Activated T-helper 1 cell treated with anti-CD3 and anti-CD28 coated beads, Interleukin-2, amount 50 U/mL, for 16 hours (primary cell): ENCODE results near the gene ENTPD1.
"Not testable (repeated sequence)": the region's sequence is repeated elsewhere in the genome, so short reads cannot be mapped to it uniquely, and the experiment has no call there.

Experiments
- DNase-seq, 2 donors: peaks; one replicate each; pipeline ENCODE4 v3.0.0-alpha.2; 2020; ENCODE audit warnings: low read depth in 1 of 2, low spot score in 1 of 2

ENTPD1 gene

GRCh38 chr10:95756041-95756761 is at the start of gene ENTPD1:
Gene ENTPD1, plus strand, starts transcription at chr10:95756163. Its CDS starts 77 bp downstream, at chr10:95756240.
- DNase-seq = no peak

GRCh38 chr10:95706573-95706972 is 49.4 kb upstream of the ENTPD1 start:
- no peak for DNase-seq

GRCh38 chr10:95706990-95707389 is 49.0 kb upstream of the ENTPD1 start:
- DNase-seq = no peak

- DNase-seq = no peak
Observed at GRCh38 chr10:95711492-95711891, 44.5 kb upstream of the ENTPD1 start.

- DNase-seq = no peak
Observed at GRCh38 chr10:95716466-95716865, 39.5 kb upstream of the ENTPD1 start.

- no peak for DNase-seq
Observed at GRCh38 chr10:95716866-95717265, 39.1 kb upstream of the ENTPD1 start.

GRCh38 chr10:95720745-95721144 is 35.2 kb upstream of the ENTPD1 start:
- not testable (repeated sequence) for DNase-seq

GRCh38 chr10:95722496-95722895 is 33.5 kb upstream of the ENTPD1 start:
- DNase-seq = not testable (repeated sequence)

GRCh38 chr10:95728526-95728925 is 27.4 kb upstream of the ENTPD1 start:
- no peak for DNase-seq

GRCh38 chr10:95729323-95730055 is 26.5 kb upstream of the ENTPD1 start:
- no peak for DNase-seq

GRCh38 chr10:95730233-95730632 is 25.7 kb upstream of the ENTPD1 start:
- DNase-seq = no peak

GRCh38 chr10:95732907-95733306 is 23.1 kb upstream of the ENTPD1 start:
- not testable (repeated sequence) for DNase-seq

- no peak for DNase-seq
Observed at GRCh38 chr10:95739056-95739455, 16.9 kb upstream of the ENTPD1 start.

GRCh38 chr10:95741807-95742467 is 14.0 kb upstream of the ENTPD1 start:
- DNase-seq = no peak

- DNase-seq = no peak
Observed at GRCh38 chr10:95742485-95742884, 13.5 kb upstream of the ENTPD1 start.

- DNase-seq = no peak
Observed at GRCh38 chr10:95742962-95743535, 12.9 kb upstream of the ENTPD1 start.

- DNase-seq = no peak
Observed at GRCh38 chr10:95745501-95745900, 10.5 kb upstream of the ENTPD1 start.

- no peak for DNase-seq
Observed at GRCh38 chr10:95748349-95748748, 7.6 kb upstream of the ENTPD1 start.

- DNase-seq = no peak
Observed at GRCh38 chr10:95755511-95756004, 405 bp upstream of the ENTPD1 start.

- no peak for DNase-seq
Observed at GRCh38 chr10:95756809-95757684, 1.1 kb downstream of the ENTPD1 start.
